Stimulated activated CD4-positive, alpha-beta T cell treated with anti-CD3 and anti-CD28 coated beads, Interleukin-1b, Interleukin-23, amount 100 ng/mL, for 1 hour (primary cell): ENCODE data around the gene USP24.

Source experiments
- DNase-seq, 2 donors: peaks; one replicate each; pipeline ENCODE4 v3.0.0-alpha.2; 2020; ENCODE audit warnings: low read depth in 2 of 2

The USP24 gene

GRCh38 chr1:55070293-55071164, 144.6 kb downstream of the USP24 start:
- DNase-seq = no peak

DNA sequence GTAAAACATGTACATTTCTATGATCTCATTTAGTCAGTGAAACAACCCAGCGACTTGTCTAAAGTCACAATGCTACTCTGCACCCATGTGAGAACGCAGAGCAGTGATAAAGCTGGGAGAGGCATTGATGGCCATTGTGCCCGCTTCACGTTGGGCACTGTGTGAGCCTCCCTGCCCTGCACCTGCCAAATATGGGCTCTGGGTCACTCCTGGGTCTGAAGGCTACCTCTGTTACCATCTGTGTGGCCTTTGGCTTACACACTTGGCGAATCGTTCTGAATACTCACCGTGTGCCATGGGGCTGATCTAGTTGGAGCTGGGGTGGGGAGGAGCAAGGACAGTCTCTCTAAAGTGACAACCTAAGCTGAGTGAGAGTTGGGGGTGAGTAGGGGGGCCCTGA, 145.9 kb downstream of the USP24 start:
- no peak for DNase-seq

DNA sequence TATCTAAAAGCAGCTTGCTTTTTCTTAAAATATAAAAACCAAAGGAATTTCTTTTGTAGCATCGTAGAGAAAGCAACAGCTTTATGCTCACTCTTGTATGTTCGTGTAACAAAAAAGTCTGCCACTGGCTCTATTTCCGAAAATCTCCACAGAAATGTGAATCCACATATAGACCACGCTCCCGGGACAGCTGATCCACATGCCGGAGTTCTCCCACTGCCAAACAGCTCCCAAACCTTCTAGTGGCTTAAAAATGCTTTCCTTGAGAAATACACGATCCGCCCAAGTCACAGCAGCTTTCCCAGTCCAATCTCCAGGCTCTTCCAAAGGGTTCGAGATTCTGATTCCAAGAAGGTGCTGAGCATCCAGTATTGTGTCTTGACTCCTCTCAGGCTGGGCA, 146.5 kb downstream of the USP24 start:
- no peak for DNase-seq

DNA sequence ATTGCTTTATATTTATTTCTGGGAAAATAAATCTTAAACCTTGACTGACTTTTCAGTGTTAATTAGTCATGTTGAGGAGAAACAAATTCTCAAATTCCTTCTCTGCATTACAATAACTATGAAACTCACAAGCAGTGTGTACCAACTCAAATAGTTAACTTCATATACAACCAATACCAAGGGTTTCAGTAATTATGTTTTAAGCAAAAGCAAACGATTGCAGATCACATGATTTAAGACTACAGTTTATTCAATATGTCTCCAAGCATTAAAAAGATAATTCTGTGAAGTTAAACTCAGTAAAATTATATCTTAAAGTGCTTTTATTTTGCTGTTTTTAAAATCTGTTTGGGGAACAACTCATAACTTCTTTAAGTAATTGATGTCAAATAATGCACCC, 147.2 kb downstream of the USP24 start:
- no peak for DNase-seq

DNA sequence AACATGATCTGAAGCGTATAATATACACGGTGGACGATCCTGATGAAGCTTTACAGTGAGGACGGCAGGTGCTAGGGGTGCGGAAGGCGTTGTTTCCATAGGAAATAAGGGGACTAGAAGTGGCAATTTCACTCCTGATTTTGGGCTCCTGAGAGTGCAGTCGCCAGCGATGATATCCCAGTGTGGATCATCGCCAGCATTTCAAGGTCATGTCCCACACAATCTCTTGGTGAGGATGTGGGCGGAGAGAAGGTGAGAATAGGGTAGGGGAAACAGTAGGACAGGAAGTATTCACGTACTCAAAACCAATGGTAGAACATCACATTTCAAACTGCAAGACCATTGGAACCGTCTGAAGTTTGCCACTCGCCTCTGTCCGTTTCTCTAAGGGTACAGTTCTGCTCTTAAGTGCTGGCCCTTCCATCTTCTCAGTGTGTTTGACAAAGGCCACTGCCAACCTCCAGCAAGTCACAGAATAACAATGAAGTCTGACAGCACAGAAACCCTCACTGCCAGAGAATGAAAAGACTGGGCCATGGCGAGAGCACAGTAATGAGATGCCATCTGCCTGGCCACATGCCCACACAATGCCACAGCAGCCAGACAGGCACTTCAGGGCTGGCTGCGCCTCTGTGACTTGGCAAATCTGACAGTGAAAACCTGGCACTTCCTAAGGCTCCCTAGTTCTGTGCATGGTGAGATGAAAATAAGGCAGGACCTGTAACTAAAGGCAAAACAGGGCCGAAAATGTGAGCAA, 148.0 kb downstream of the USP24 start:
- DNase-seq = no peak

DNA sequence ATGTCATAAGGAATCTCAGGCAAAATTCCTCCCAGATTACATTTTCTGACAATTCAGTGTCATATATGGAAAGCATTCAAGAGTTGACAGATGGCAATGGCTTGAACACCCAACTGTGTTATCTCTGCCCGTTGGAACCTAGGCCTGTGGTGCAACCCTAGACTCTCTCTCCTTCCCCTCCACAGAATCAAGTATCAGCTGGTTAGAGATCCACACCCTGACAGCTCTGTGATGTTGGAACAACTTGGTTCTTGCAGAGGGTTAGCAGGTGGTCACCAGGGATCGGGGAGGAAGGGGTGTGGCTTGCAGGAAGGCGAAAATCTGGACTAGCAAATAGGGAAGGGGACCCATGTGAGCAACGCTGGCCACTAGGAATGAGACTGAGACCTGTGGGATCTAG, 149.5 kb downstream of the USP24 start:
- no peak for DNase-seq

DNA sequence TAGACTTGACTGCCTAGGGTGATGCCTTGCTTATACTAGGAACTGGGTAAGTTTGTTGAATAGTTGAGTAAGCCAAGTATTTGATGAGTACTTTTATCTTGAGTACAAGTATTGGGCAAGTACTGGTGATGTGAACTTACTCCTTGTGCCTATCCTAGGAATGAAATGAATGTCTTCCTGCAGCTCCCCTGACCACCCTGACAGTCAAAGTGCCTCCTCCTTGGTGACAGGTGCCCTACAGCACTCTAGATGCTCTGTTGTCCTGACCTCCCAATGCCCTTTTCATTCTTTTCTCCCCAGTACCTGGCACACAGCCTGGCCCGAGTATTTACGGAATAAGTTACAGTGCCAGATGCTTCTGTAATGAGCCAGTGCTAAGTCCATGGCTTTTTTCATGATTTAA, 150.3 kb downstream of the USP24 start:
- DNase-seq = no peak

- DNase-seq = no peak
Observed at GRCh38 chr1:55064071-55064581, 151.0 kb downstream of the USP24 start.

DNA sequence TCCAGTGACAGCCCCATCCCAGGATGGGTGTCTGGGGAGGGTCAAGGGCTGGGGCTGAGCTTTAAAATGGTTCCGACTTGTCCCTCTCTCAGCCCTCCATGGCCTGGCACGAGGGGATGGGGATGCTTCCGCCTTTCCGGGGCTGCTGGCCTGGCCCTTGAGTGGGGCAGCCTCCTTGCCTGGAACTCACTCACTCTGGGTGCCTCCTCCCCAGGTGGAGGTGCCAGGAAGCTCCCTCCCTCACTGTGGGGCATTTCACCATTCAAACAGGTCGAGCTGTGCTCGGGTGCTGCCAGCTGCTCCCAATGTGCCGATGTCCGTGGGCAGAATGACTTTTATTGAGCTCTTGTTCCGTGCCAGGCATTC, 151.6 kb downstream of the USP24 start:
- no peak for DNase-seq

DNA sequence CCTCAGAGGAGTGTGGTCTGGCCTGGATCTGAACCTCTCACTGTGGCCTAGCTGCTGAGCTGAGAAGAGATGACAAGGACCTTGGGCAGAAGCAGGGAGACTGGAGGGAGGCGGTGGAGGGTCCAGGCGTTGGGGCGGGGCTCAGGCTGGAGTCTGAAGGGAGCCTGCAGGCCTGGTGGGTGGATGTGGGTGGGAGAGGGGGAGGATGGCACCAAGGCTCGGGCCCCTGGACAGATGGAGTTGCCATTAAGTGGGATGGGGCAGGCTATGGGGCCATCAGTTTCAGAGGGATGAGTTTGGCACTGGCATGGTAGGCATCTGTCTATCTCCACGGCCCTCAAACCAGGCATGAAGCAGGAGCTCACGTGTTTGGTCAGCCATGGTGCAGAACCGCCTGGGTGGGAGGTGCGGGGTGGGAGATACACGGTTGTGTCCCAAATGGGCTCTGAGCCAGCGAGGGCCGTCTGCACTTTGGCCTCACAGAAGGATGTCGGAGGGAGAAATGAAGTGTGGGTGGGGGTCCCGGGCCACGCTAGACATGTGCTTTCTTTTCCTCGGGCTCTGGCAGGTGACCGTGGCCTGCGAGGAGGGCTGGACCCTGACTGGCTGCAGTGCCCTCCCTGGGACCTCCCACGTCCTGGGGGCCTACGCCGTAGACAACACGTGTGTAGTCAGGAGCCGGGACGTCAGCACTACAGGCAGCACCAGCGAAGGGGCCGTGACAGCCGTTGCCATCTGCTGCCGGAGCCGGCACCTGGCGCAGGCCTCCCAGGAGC, 152.2 kb downstream of the USP24 start:
- DNase-seq = no peak

DNA sequence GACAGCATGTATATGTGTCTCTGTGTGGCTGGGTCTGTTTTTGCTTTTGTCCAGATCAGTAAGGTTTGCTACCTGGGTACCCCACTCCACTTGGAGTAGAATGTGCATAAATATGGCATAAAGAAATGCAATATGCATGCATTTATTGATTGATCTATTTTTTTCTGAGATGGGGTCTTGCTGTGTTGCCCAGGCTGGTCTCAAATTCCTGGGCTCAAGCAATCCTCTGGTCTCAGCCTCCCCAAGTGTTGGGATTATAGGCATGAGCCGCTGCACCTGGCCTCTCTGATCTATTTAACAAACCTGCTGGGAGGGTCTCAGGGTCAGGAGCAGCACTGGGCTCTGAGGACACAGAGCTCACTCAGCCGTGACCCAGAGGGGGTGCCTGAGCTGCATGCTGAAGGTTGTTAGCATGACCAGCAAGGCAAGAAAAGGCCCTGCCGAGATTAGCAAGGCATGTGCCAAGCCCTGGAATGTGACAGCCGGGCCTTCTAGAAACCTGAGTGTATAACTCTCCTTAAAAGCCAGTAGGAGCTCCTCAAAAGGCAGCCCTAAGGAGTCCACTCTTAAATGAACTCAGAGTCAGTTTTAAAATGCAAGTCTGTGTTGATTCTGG, 153.3 kb downstream of the USP24 start:
- no peak for DNase-seq

- no peak for DNase-seq
Observed at GRCh38 chr1:55061000-55061705, 154.0 kb downstream of the USP24 start.

- DNase-seq = no peak
Observed at GRCh38 chr1:55060133-55060999, 154.8 kb downstream of the USP24 start.

- no peak for DNase-seq
Observed at GRCh38 chr1:55059302-55060132, 155.6 kb downstream of the USP24 start.

- no peak for DNase-seq
Observed at GRCh38 chr1:55057956-55058298, 157.2 kb downstream of the USP24 start.

- DNase-seq = no peak
Observed at GRCh38 chr1:55057270-55057955, 157.8 kb downstream of the USP24 start.

GRCh38 chr1:55056632-55056992, 158.6 kb downstream of the USP24 start:
- DNase-seq = no peak

DNA sequence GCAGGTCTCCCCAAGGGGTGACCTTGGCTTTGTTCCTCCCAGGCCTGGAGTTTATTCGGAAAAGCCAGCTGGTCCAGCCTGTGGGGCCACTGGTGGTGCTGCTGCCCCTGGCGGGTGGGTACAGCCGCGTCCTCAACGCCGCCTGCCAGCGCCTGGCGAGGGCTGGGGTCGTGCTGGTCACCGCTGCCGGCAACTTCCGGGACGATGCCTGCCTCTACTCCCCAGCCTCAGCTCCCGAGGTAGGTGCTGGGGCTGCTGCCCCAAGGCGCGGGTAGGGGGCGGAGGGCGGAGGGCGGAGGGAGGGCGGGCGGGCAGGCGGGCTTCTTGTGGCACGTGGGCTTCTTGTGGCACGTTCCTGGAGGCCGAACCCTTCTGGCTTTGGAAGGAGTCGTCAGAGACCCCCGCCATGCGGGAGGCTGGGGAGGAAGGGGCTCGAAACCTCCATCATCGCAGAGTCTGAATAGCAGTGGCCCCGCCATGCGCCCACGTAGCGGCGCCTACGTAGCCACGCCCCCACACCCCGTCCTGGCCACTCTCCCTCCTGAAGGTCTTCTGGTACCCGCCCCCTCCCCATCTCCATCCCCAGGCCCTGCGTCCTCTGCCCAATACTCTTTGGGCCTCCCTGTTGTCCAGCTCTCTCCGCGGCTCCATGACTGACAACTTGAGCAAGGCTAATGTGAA, 159.1 kb downstream of the USP24 start:
- no peak for DNase-seq
